SKM-1 (cell line): ENCODE data around the gene GIGYF2.
"Not testable (repeated sequence)": the region's sequence is repeated elsewhere in the genome, so short reads cannot be mapped to it uniquely, and the experiment has no call there.

Experiments used
- DNase-seq: peaks from one replicate; lab custom pipeline; 2025; ENCODE audit not compliant: unreplicated experiment; lab: John Stamatoyannopoulos, UW

Gene GIGYF2

GRCh38 chr2:232810444-232810843 is 113.3 kb downstream of the GIGYF2 start:
- DNase-seq: no peak

- DNase-seq: no peak
Observed at GRCh38 chr2:232815569-232815968, 118.4 kb downstream of the GIGYF2 start.

DNA sequence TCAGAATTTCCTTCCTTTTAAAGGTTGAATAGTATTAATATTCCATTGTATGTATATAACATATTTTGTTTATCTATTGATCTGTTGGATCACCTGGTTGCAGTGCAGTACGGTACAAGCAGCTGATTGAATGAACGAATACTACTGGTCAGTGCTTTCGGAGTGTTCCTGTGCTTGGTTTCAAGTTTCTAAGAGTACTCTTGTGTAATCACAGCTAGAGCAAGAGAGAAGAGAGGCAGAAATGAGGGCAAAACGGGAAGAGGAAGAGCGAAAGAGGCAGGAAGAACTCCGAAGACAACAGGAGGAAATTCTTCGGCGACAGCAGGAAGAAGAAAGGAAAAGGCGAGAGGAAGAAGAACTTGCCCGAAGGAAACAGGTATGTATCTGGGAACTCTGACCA is 119.5 kb downstream of the GIGYF2 start:
- DNase-seq: no peak

- DNase-seq: no peak
Observed at GRCh38 chr2:232817756-232818155, 120.6 kb downstream of the GIGYF2 start.

- DNase-seq: no peak
Observed at GRCh38 chr2:232829988-232830387, 132.9 kb downstream of the GIGYF2 start.

DNA sequence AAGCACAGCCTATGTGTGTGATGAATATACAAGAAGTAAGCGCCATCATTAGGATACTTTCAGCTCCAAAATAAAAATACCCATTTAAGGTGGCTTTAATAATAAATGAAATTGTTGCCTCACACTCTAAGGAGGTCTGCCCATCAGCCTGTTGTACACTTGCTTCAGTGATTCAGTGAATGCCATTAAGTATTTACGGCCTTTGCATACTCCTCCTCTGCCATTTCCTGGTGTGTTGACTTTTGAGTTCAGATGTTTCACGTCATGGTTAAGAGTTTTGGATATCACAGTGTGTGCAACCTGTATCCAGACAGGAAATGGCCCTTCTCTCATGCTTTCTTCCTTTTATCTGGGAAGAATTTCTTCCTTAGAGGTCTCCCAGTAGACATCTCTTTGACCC is 134.4 kb downstream of the GIGYF2 start:
- no peak for DNase-seq

DNA sequence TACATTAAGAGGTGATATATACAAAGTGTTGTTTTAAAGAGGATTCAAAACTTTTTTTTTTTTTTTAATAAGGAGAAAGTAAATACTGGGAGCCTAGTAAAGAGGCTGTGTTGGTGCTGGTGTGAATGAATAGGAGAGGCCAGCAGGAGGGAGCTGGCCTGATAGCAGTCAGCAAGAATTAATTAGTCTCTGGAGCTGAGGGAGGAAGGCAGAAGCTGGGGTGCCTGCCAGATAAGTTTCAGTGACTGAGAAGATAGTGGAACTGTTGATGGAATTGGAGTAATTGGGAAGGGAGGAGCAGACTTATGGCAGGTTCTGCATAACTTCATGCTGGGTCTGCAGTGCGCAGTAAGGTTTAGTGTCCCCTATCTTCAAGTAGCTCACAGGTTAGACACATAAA is 136.7 kb downstream of the GIGYF2 start:
- DNase-seq: no peak

- no peak for DNase-seq
Observed at GRCh38 chr2:232835687-232836208, 138.6 kb downstream of the GIGYF2 start.

GRCh38 chr2:232836934-232837333 is 139.8 kb downstream of the GIGYF2 start:
- no peak for DNase-seq

DNA sequence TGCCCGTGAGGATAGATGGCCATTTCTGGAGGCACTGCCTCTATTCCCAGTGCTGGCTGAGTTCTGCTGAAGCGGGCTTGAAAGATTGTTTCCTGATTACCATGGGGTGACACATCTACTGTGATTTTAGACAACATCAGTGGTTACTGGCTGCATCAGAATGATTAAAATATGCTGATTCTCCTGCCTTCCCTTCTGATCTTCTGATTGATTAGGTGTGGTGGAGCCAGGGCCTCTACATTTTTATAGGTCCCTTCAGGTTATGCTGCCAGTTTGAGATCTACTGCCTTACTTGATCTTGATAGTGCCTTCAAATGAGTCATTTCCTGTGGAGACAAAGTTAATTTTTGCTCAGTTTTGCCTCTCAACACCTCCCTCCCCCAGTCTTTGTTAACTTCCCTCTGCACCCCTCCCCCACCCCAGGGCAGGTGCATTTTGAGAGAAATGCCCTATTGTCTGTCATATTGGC is 141.3 kb downstream of the GIGYF2 start:
- peak; percentile 73 for DNase-seq

- DNase-seq: peak; percentile 82
Observed at GRCh38 chr2:232839411-232840079, 142.4 kb downstream of the GIGYF2 start.

DNA sequence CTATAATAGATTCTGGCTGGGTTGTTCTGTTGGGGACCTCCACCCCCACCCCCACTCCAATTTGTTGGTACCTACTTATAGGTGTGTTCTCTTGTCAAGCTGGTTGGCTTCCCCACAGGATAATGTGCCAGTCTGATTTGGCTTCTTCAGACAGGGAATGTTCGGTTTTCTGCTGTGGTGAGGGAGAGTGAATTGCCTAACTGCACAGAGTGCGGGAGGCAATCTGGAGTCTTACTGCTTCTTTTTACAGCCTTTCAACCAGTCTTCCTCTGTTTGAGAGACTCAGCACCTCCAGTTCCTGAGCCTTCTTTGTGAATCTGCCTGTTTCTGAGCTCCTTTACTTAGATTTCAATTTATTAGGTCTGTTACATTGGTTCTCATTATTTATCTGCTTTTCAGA is 145.6 kb downstream of the GIGYF2 start:
- DNase-seq: no peak

DNA sequence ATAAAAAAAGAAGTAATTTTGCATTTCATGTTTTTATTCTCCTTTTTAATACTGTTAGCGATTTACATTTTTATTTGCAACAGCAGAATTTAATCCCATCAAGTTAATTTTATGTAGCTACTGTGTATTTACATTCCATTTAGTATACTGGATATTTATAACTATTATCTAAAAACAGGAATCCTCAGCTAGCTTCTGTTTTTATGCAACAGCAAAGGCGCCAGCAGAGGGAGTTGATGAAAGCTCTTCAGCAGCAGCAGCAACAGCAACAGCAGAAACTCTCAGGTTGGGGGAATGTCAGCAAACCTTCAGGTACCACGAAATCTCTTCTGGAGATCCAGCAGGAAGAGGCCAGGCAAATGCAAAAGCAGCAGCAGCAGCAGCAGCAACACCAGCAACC is 146.7 kb downstream of the GIGYF2 start:
- DNase-seq: no peak

GRCh38 chr2:232846055-232846454 is 148.9 kb downstream of the GIGYF2 start:
- DNase-seq: no peak

DNA sequence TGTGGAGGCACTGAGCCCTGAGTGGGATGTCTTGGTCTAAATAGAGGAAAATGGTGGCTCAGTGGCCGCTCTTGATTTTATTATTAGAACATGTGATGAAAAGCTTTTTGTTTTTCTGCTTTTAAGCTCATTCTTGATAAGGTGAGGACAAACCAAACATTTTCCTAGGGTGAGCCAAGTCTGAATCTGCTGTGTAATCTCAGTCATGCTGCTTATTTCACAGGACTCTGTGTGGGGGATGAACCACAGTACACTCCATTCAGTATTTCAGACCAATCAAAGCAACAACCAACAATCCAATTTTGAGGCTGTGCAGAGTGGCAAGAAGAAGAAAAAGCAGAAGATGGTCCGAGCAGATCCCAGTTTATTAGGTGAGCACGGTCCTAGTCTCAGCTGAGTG is 152.9 kb downstream of the GIGYF2 start:
- no peak for DNase-seq

DNA sequence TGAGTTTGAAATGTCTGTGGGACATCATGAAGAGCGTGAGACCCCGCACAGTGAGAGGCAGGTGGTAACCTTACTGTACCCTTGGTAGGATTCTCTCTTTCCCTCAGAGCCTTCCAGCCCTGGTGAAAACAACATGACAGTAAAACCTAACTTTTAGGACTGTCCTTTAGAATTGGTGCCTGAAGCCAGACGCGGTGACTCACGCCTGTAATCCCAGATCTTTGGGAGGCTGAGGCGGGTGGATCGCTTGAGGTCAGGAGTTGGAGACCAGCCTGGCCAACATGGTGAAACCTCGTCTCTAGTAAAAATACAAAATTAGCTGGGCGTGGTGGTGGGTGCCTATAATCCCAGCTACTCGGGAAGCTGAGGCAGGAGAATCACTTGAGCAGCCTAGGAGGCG is 154.9 kb downstream of the GIGYF2 start:
- DNase-seq: not testable (repeated sequence)

DNA sequence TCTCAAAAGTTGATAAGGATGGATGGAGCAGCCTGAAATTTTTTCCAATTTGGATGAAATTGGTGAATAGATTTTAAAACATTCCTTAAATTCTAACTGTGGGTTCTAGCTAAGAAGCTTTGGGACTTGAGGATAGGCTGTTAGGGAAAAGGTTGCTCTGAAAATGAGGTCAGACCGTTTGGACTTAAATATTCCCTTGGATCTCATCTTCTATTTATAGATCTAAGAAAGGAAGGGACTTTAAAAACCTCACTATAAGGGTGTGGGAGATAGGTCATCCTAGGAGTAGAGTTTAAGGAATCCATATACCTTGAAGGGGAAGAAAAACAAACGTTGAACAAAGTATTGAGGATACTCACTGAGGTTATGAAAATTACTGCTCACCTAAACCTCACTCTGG is 155.5 kb downstream of the GIGYF2 start:
- no peak for DNase-seq

GRCh38 chr2:232854082-232854481 is 157.0 kb downstream of the GIGYF2 start:
- no peak for DNase-seq

DNA sequence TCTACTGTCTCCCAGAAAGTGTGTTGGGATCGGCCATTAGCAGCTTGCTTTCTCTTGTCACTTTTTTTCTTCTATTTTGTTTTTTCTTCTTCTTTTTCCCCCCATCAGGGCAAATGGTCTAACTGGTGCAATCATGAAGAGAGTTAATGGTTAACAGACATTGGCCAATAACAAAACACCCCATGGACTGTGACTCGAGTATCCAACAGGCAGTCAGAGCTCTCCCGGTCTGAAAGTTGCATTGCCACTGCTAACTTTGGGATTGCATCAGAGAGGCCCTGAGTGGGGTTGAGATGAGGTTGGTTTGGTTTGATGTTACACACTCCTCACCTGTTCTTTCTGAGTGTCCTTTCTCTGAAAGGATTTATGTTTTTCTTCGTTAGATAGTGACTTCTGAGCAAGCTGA is 160.0 kb downstream of the GIGYF2 start:
- no peak for DNase-seq

DNA sequence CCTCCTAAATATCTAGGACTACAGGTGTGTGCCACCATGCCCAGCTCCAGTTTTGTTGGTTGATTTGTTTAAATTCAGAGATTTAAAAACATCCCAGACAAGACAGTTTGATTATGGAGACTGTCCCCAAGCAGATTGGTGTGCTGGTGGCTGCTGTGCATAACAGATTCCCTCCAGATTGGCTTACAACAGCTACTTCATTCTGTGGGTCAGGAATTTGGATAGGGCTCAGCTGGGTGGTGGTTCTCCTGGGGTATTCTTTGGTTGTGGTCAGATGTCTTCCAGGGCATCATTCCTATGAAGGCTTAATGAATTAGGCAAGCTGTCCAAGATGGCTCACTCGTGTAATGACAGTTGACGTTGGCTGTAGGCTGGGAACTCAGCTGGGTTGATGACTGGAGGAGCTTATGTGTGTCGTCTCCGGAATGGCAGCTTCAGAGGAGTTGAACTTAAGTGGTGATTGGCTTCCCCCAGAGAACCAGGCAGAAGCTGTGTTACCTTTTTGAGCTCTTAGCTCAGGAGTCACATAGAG is 162.3 kb downstream of the GIGYF2 start:
- no peak for DNase-seq

DNA sequence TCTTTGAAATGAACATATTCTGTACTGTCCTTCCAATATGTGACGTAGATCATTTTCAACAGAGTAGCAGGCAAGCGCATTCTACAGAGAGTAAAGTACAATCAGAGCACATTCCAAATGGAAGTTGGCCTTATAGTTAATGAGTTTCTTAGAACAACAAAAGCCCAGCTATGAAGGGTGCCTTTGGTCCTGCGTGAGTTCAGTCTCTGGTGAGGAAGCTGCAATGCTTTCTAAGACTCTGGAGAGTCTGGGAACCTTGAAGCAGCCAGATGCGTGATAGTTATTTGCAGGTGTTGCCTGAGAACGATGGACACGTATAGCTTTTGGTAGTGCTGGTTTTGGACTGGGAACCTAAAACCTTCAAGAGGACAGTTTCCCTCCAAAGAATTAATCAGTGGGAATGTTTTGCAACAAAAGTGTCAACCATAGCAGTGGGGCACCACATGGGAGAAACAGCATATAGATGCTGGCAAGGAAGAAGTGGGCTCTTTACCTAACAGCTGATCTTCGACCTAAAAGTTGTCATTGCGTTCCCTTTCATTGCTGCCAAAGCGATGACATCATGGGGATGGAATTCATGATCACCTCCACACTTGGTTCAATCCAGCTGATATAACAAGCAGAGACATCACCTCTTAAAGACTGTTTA is 163.6 kb downstream of the GIGYF2 start:
- no peak for DNase-seq

GRCh38 chr2:232861353-232861752 is 164.2 kb downstream of the GIGYF2 start:
- DNase-seq: no peak
